ENCODE measurements around the gene DGKB.

The DGKB gene

GRCh38 chr7:14834456-14834855 lies 68.1 kb downstream of the DGKB start:
- no peak for TF ChIP-seq CTCF (conservative IDR thresholded peaks at IDR 0.05; ENCODE audit: low read depth, low read length)
- no peak overlapping the region for H3K4me3 ChIP-seq (ENCODE audit: low read length)
- DNase-seq (ENCODE audit: low read depth): peak; percentile 78

- no peak for DNase-seq (ENCODE audit: low read depth)
- no peak overlapping the region for H3K4me3 ChIP-seq (ENCODE audit: low read length)
- no peak for TF ChIP-seq CTCF (conservative IDR thresholded peaks at IDR 0.05; ENCODE audit: low read depth, low read length)
Observed at GRCh38 chr7:14833707-14834106, 68.8 kb downstream of the DGKB start.

GRCh38 chr7:14828053-14828452 lies 74.5 kb downstream of the DGKB start:
- no peak overlapping the region for H3K4me3 ChIP-seq (ENCODE audit: low read length)
- no peak for TF ChIP-seq CTCF (conservative IDR thresholded peaks at IDR 0.05; ENCODE audit: low read depth, low read length)
- DNase-seq (ENCODE audit: low read depth): no peak

- no peak for DNase-seq (ENCODE audit: low read depth)
- H3K4me3 ChIP-seq (ENCODE audit: low read length): no peak overlapping the region
- TF ChIP-seq CTCF (conservative IDR thresholded peaks at IDR 0.05; ENCODE audit: low read depth, low read length): no peak
Observed at GRCh38 chr7:14826426-14826825, 76.1 kb downstream of the DGKB start.

- no peak for TF ChIP-seq CTCF (conservative IDR thresholded peaks at IDR 0.05; ENCODE audit: low read depth, low read length)
- no peak overlapping the region for H3K4me3 ChIP-seq (ENCODE audit: low read length)
- no peak for DNase-seq (ENCODE audit: low read depth)
Observed at GRCh38 chr7:14825912-14826311, 76.6 kb downstream of the DGKB start.

GRCh38 chr7:14822481-14822854 lies 80.1 kb downstream of the DGKB start:
- TF ChIP-seq CTCF (conservative IDR thresholded peaks at IDR 0.05; ENCODE audit: low read depth, low read length): no peak
- no peak overlapping the region for H3K4me3 ChIP-seq (ENCODE audit: low read length)
- no peak for DNase-seq (ENCODE audit: low read depth)

GRCh38 chr7:14821757-14822480 lies 80.6 kb downstream of the DGKB start:
- no peak for TF ChIP-seq CTCF (conservative IDR thresholded peaks at IDR 0.05; ENCODE audit: low read depth, low read length)
- H3K4me3 ChIP-seq (ENCODE audit: low read length): no peak overlapping the region
- DNase-seq (ENCODE audit: low read depth): no peak

Measured in retinal pigment epithelial cell (primary cell).